ENCODE data around the gene CDH22.

Gene CDH22

DNA sequence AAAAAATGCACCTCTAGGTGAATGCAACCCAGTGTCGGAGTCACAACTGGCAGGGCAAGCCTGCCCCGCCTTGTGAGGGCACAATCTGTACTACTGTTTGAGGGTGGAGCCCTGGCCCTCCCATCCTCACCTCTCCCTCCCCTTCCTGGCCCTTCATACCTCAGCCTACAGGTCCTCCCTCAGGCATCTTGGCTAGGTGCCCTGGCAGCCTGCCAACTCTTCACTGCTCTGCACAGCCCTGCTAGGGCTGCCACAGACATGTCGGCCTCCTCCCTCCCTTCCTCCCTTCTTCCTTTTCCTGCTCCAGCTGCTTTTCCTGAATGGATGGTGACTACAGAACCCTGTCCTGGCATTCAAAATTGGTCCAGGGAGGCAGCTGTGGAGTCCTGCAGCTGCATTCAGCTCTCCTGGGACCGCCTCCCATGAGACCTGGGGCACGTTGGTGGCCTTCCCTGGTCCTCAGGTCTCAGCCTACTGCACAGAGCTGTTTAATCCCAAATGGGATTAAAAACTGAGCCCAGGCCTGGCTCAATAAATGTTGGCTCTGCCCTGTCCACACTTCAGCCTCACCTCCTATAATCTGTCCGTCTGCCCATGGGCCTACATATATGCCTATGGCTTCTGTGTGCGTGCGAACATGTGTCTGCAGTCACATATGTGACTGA is 52.7 kb downstream of the CDH22 start:
- Histone ChIP-seq H3K36me3 (ENCODE audit: control insufficient read depth in 2 of 2, insufficient read depth in 2 of 2, low read length in 2 of 2) (no peaks in the 10 kb centered on the region), H3K4me1 (ENCODE audit: control insufficient read depth, insufficient read depth, low read length) (no peaks in the 10 kb centered on the region), H3K4me3 (ENCODE audit: low read length in 2 of 2) (no peak overlapping the region), H3K27ac (ENCODE audit: low read length) (no peak overlapping the region), H3K27me3 (ENCODE audit: control insufficient read depth in 1 of 2, insufficient read depth in 2 of 2, low read length in 2 of 2) (peaks cover 41 to 53% of the 10 kb centered on the region in 2 donors), H3K9me3 (ENCODE audit: control insufficient read depth in 2 of 2, low read length in 2 of 2) (peaks cover 0 to 3% of the 10 kb centered on the region in 2 donors), H3K9ac (ENCODE audit: low read length in 2 of 2) (no peak overlapping the region)

DNA sequence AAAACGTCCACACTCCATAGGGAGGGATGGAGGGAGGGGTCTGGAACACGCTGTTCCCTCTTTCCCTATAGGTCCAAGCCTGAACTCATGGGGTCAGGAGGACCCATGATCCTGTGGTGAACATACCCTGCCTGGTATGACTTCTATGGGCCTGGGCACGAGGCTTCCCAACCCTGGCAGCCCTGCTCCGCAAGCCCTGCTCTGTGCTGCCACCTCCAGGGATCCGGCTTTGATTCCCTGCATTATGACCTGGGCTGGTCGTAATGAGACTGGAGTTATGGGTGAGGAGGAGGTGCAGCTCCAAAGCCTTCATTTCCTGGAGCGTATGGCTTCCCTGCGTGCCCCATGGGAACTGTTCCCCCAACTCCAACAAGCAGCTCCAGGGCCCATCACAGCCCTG is 54.9 kb downstream of the CDH22 start:
- H3K36me3 ChIP-seq (ENCODE audit: control insufficient read depth in 2 of 2, insufficient read depth in 2 of 2, low read length in 2 of 2), result no peaks in the 10 kb centered on the region
- H3K9ac ChIP-seq (ENCODE audit: low read length in 2 of 2), result no peak overlapping the region
- no peak overlapping the region for H3K27ac ChIP-seq (ENCODE audit: low read length)
- H3K27me3 ChIP-seq (ENCODE audit: control insufficient read depth in 1 of 2, insufficient read depth in 2 of 2, low read length in 2 of 2), result peaks cover 46 to 53% of the 10 kb centered on the region in 2 donors
- H3K4me3 ChIP-seq (ENCODE audit: low read length in 2 of 2), result no peak overlapping the region
- no peaks in the 10 kb centered on the region for H3K9me3 ChIP-seq (ENCODE audit: control insufficient read depth in 2 of 2, low read length in 2 of 2)
- no peaks in the 10 kb centered on the region for H3K4me1 ChIP-seq (ENCODE audit: control insufficient read depth, insufficient read depth, low read length)

DNA sequence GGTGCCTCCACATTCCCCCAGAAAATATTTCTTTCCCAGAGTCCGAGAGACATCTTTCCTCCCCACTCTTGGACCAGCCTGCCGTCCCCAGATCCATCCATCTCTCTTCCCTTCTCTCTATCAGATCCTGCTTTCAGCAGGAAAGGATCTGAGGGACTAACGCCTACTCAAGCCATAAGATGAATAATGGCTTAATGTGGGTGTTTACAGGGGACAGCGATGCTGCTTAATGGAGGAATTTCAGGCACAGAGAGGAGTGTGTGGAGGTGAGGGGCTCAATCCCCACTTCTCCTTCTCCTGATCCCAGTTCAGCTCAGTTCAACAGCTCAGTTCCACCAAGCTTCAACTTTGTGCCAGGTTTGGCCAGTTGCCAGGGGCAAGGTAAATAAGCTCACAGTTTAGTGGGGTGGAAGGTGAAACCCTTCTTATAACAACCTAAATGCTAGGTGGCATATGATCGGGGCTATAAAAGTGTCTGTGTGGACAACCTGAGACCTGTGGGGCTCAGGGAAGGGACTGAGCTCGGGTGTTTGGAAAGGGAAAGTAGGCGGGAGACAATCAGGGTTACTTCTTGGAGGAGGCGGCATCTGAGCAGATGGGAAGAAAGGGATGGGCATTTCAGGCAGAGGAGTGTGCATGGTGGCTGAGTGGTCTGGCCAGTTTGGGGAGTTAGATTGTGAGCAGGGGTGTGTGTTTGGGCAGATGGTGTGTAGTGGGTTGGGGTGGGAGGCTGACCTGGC is 55.8 kb downstream of the CDH22 start:
- no peak overlapping the region for H3K4me3 ChIP-seq (ENCODE audit: low read length in 2 of 2)
- no peaks in the 10 kb centered on the region for H3K4me1 ChIP-seq (ENCODE audit: control insufficient read depth, insufficient read depth, low read length)
- H3K9me3 ChIP-seq (ENCODE audit: control insufficient read depth in 2 of 2, low read length in 2 of 2), result no peaks in the 10 kb centered on the region
- no peaks in the 10 kb centered on the region for H3K36me3 ChIP-seq (ENCODE audit: control insufficient read depth in 2 of 2, insufficient read depth in 2 of 2, low read length in 2 of 2)
- no peak overlapping the region for H3K9ac ChIP-seq (ENCODE audit: low read length in 2 of 2)
- no peak overlapping the region for H3K27ac ChIP-seq (ENCODE audit: low read length)
- H3K27me3 ChIP-seq (ENCODE audit: control insufficient read depth in 1 of 2, insufficient read depth in 2 of 2, low read length in 2 of 2), result peaks cover 46 to 49% of the 10 kb centered on the region in 2 donors

DNA sequence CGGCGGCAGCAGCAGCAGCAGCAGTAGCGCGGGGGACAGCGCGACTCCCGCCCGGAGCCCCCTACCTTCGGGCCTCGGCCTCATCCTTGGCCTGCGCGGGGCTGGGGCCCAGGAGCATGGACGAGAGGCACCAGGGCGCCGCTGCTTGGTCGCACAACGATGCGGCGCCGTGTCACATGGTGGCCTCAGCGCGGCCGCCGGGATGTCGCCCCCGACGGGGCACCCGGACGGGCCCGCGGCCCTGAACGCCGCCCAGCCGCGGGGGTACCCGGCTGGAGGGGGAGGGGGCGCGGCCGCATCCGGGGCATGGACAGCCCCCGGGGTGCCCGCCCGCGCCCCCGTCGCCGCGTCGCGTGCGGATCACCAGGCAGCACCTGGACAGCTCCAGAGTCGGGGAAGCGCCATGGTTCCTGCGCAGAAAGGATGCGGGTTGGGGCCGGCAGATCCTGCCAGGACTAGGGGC is 57.1 kb downstream of the CDH22 start:
- Histone ChIP-seq H3K27me3 (ENCODE audit: control insufficient read depth in 1 of 2, insufficient read depth in 2 of 2, low read length in 2 of 2) (peaks cover 52 to 53% of the 10 kb centered on the region in 2 donors), H3K4me3 (ENCODE audit: low read length in 2 of 2) (no peak overlapping the region), H3K36me3 (ENCODE audit: control insufficient read depth in 2 of 2, insufficient read depth in 2 of 2, low read length in 2 of 2) (no peaks in the 10 kb centered on the region), H3K4me1 (ENCODE audit: control insufficient read depth, insufficient read depth, low read length) (no peaks in the 10 kb centered on the region), H3K9me3 (ENCODE audit: control insufficient read depth in 2 of 2, low read length in 2 of 2) (no peaks in the 10 kb centered on the region), H3K9ac (ENCODE audit: low read length in 2 of 2) (no peak overlapping the region), H3K27ac (ENCODE audit: low read length) (no peak overlapping the region)

DNA sequence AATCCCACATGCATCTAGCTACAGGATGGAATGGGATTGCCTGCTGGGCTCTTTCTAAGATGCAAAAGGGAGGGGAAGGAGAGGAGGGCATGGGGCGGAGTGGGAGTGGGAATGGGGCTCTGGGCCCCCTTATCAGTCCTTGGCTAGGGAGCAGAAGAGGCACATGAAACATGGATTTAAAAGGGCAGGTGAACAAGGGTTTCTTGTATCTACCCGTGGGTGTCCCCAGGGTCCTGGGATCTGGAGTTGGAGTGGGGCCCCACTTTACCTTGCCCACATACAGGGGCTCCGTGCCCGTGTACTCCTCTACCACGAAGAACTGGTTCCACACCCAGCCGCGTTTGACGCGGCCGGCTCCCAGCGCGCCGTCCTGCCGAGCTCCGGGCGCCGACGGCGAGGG is 57.5 kb downstream of the CDH22 start:
- H3K4me1 ChIP-seq (ENCODE audit: control insufficient read depth, insufficient read depth, low read length), result no peaks in the 10 kb centered on the region
- peaks cover 48 to 50% of the 10 kb centered on the region in 2 donors for H3K27me3 ChIP-seq (ENCODE audit: control insufficient read depth in 1 of 2, insufficient read depth in 2 of 2, low read length in 2 of 2)
- no peak overlapping the region for H3K4me3 ChIP-seq (ENCODE audit: low read length in 2 of 2)
- no peaks in the 10 kb centered on the region for H3K36me3 ChIP-seq (ENCODE audit: control insufficient read depth in 2 of 2, insufficient read depth in 2 of 2, low read length in 2 of 2)
- H3K9me3 ChIP-seq (ENCODE audit: control insufficient read depth in 2 of 2, low read length in 2 of 2), result no peaks in the 10 kb centered on the region
- no peak overlapping the region for H3K27ac ChIP-seq (ENCODE audit: low read length)
- no peak overlapping the region for H3K9ac ChIP-seq (ENCODE audit: low read length in 2 of 2)

DNA sequence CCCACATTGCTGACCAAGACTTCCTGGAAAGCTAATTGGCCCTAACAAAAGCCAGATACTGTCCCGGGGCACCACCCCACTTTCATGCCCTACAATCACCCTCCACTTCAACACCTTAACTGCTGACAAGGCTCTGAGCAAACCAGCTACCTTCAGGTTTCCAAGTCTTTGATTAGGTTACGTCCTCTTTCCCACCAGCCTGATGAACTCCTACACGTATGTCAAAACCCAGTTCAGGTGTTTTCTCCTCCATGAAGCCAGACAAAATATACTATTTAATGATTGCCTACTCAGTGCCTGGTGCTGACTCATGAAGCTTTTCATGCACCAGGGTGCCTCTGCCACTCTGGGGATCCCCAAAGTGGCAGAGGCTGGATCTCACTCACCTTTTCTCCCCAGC is 58.6 kb downstream of the CDH22 start:
- Histone ChIP-seq H3K27ac (ENCODE audit: low read length) (no peak overlapping the region), H3K27me3 (ENCODE audit: control insufficient read depth in 1 of 2, insufficient read depth in 2 of 2, low read length in 2 of 2) (peaks cover 48 to 55% of the 10 kb centered on the region in 2 donors), H3K36me3 (ENCODE audit: control insufficient read depth in 2 of 2, insufficient read depth in 2 of 2, low read length in 2 of 2) (no peaks in the 10 kb centered on the region)

DNA sequence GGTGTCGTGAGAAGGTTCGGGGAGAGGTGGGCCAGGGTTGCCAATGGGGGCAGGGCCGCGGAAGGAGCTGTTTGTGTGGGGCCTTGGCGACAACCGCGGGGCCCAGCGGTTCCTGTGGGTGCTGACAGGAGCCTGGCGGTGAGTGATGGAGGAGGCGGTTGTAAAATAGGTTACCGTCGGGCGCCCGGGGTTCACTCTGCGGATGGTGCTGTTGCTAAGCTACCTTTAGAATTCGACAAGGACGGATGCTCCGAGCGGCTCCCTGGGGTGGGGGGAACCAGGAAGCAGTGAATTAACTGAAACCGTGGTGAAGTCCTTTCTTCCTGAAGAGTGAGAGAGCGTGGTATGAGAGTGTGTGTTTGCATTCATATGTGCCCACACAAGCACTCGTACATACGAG is 61.7 kb downstream of the CDH22 start:
- Histone ChIP-seq H3K27ac (ENCODE audit: low read length) (no peak overlapping the region), H3K9ac (ENCODE audit: low read length in 2 of 2) (no peak overlapping the region), H3K36me3 (ENCODE audit: control insufficient read depth in 2 of 2, insufficient read depth in 2 of 2, low read length in 2 of 2) (no peaks in the 10 kb centered on the region), H3K27me3 (ENCODE audit: control insufficient read depth in 1 of 2, insufficient read depth in 2 of 2, low read length in 2 of 2) (peaks cover 30 to 49% of the 10 kb centered on the region in 2 donors), H3K9me3 (ENCODE audit: control insufficient read depth in 2 of 2, low read length in 2 of 2) (no peaks in the 10 kb centered on the region), H3K4me3 (ENCODE audit: low read length in 2 of 2) (no peak overlapping the region), H3K4me1 (ENCODE audit: control insufficient read depth, insufficient read depth, low read length) (no peaks in the 10 kb centered on the region)

More for the DNA sequence above, 58.6 kb downstream of the CDH22 start:
- no peaks in the 10 kb centered on the region for H3K9me3 ChIP-seq (ENCODE audit: control insufficient read depth in 2 of 2, low read length in 2 of 2)
- no peak overlapping the region for H3K4me3 ChIP-seq (ENCODE audit: low read length in 2 of 2)
- no peak overlapping the region for H3K9ac ChIP-seq (ENCODE audit: low read length in 2 of 2)
- H3K4me1 ChIP-seq (ENCODE audit: control insufficient read depth, insufficient read depth, low read length), result no peaks in the 10 kb centered on the region

DNA sequence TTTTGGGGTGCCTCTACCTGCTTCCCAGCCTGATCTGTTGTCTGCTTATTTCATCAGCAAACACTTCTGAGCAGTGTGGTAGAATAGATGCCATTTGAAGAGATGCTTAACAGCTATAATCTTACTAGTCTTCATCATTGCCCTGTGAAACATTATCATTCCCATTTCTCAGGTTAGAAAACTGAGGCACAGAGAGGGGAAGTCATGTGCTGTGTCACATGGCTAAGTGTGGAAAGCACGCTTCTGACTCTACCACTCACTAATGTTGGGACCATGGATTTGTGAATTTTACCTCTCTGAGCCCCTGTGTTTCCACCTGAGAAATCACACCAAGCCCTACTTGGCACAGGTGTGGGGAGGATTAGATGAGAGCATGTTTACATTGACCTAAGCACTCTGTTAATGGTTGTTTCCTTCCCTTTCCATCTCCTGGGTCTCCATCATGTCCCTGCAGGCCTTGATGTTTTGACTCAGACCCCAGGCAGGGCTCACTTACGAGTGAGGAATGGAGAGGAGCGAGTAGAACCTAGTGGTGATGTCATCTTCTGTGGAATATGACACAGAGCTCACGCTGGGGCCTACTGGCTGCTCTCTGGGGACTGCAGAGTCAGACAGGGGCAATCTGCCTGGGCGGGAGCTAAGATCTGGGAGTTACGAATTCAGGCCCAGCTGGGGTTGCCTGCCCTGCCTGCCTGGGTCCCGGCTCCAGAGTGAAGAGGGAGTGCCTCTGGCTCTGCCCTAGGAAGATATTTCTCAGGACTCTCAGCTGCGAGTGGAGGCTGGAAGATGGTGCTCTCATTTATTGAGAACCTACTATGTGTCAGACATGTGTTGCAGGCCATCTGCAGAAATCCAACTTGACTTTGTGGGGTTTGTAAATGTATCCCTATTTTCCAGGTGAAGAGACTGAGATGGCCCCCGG is 64.3 kb downstream of the CDH22 start:
- no peaks in the 10 kb centered on the region for H3K4me1 ChIP-seq (ENCODE audit: control insufficient read depth, insufficient read depth, low read length)
- no peak overlapping the region for H3K27ac ChIP-seq (ENCODE audit: low read length)
- no peaks in the 10 kb centered on the region for H3K9me3 ChIP-seq (ENCODE audit: control insufficient read depth in 2 of 2, low read length in 2 of 2)
- H3K9ac ChIP-seq (ENCODE audit: low read length in 2 of 2), result no peak overlapping the region
- H3K27me3 ChIP-seq (ENCODE audit: control insufficient read depth in 1 of 2, insufficient read depth in 2 of 2, low read length in 2 of 2), result peaks cover 15 to 49% of the 10 kb centered on the region in 2 donors
- no peak overlapping the region for H3K4me3 ChIP-seq (ENCODE audit: low read length in 2 of 2)
- H3K36me3 ChIP-seq (ENCODE audit: control insufficient read depth in 2 of 2, insufficient read depth in 2 of 2, low read length in 2 of 2), result no peaks in the 10 kb centered on the region

DNA sequence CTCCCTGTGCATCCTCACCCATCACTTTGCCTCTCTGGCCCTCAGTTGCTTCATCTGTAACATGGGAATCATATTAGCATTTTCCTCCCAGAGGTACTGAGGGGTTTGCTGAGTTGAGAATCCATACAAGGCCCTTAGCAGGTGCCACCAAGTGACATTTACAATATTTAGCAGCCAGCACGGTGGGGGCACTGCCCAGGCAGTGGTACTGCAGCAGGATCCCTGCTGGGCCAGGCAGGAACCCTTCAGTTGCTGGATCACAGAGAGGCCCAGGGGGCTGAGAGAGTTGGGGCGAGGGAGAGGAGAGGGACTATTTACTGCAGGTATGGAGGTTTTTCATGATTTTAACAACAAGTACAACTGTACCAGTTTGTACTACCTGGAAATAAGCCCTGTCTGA is 65.9 kb downstream of the CDH22 start:
- Histone ChIP-seq H3K27ac (ENCODE audit: low read length) (no peak overlapping the region), H3K9me3 (ENCODE audit: control insufficient read depth in 2 of 2, low read length in 2 of 2) (no peaks in the 10 kb centered on the region), H3K4me3 (ENCODE audit: low read length in 2 of 2) (no peak overlapping the region), H3K4me1 (ENCODE audit: control insufficient read depth, insufficient read depth, low read length) (no peaks in the 10 kb centered on the region), H3K27me3 (ENCODE audit: control insufficient read depth in 1 of 2, insufficient read depth in 2 of 2, low read length in 2 of 2) (peaks cover 20 to 52% of the 10 kb centered on the region in 2 donors), H3K36me3 (ENCODE audit: control insufficient read depth in 2 of 2, insufficient read depth in 2 of 2, low read length in 2 of 2) (no peaks in the 10 kb centered on the region), H3K9ac (ENCODE audit: low read length in 2 of 2) (no peak overlapping the region)

DNA sequence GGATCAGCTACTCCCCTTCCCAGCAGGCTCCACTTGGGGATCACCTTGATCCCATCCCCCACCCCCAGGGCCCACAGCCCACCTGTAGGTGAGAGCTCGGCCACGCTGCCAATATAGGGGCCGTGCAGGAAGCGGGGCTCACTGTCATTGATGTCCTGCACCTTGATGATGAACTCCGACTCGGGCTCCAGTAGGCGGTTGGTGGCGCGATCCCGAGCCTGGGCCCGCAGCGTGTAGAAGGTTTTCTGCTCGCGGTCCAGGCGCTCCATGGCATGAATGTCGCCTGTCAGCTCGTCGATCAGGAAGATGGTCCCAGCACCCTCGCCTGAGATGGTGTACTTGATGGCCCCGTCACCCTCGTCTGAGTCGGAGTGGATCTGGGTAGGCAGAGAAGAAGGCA is 67.4 kb downstream of the CDH22 start:
- peaks cover 13 to 45% of the 10 kb centered on the region in 2 donors for H3K27me3 ChIP-seq (ENCODE audit: control insufficient read depth in 1 of 2, insufficient read depth in 2 of 2, low read length in 2 of 2)
- no peak overlapping the region for H3K9ac ChIP-seq (ENCODE audit: low read length in 2 of 2)
- H3K36me3 ChIP-seq (ENCODE audit: control insufficient read depth in 2 of 2, insufficient read depth in 2 of 2, low read length in 2 of 2), result no peaks in the 10 kb centered on the region
- no peaks in the 10 kb centered on the region for H3K9me3 ChIP-seq (ENCODE audit: control insufficient read depth in 2 of 2, low read length in 2 of 2)
- H3K4me1 ChIP-seq (ENCODE audit: control insufficient read depth, insufficient read depth, low read length), result no peaks in the 10 kb centered on the region
- no peak overlapping the region for H3K4me3 ChIP-seq (ENCODE audit: low read length in 2 of 2)
- H3K27ac ChIP-seq (ENCODE audit: low read length), result no peak overlapping the region
